AG09309 (cell line): Measurements from ENCODE around the gene RBM43.
A peak's percentile ranks its signal among the peaks of the same experiment; 100 is the strongest.
"Not testable (repeated sequence)": the region's sequence is repeated elsewhere in the genome, so short reads cannot be mapped to it uniquely, and the experiment has no call there.

ENCODE experiments used
- DNase-seq: peaks from one replicate; pipeline ENCODE4 v3.0.0-alpha.2; 2010; ENCODE audit warnings: low read depth
- H3K4me3 ChIP-seq: 2 replicates; pipeline ENCODE4 v1.5.1; 2011; ENCODE audit warnings: mild to moderate bottlenecking, low read depth, low read length, moderate library complexity; ENCODE audit not compliant: control insufficient read depth
- CTCF ChIP-seq: IDR thresholded peaks from 2 replicates; pipeline ENCODE4 v1.5.1; 2011; ENCODE audit warnings: mild to moderate bottlenecking, low read depth, low read length, inconsistent platforms; ENCODE audit not compliant: insufficient read depth, control insufficient read depth; ENCODE audit errors: missing control alignments

RBM43 gene

GRCh38 chr2:151243468-151243867 lies 18.2 kb downstream of the RBM43 start:
- H3K4me3 ChIP-seq = no peak overlapping the region
- no peak for TF ChIP-seq CTCF
- no peak for DNase-seq

GRCh38 chr2:151241224-151241623 lies 20.4 kb downstream of the RBM43 start:
- DNase-seq = no peak
- no peak overlapping the region for H3K4me3 ChIP-seq
- no peak for TF ChIP-seq CTCF

GRCh38 chr2:151240433-151240832 lies 21.2 kb downstream of the RBM43 start:
- H3K4me3 ChIP-seq = no peak overlapping the region
- TF ChIP-seq CTCF = no peak
- no peak for DNase-seq

GRCh38 chr2:151239624-151240023 lies 22.0 kb downstream of the RBM43 start:
- no peak for TF ChIP-seq CTCF
- DNase-seq = no peak
- no peak overlapping the region for H3K4me3 ChIP-seq

- peak; percentile 84 for DNase-seq
- TF ChIP-seq CTCF = peak; percentile 74
These were observed 22.9 kb downstream of the RBM43 start for GRCh38 chr2:151238527-151239487.

GRCh38 chr2:151237422-151238025 lies 24.1 kb downstream of the RBM43 start:
- TF ChIP-seq CTCF = no peak
- H3K4me3 ChIP-seq = no peak overlapping the region
- no peak for DNase-seq

More at GRCh38 chr2:151238527-151239487, 22.9 kb downstream of the RBM43 start:
- H3K4me3 ChIP-seq = no peak overlapping the region

GRCh38 chr2:151233760-151234159 lies 27.9 kb downstream of the RBM43 start:
- DNase-seq, H3K4me3 ChIP-seq: not testable (repeated sequence)

GRCh38 chr2:151233288-151233687 lies 28.4 kb downstream of the RBM43 start:
- not testable (repeated sequence) for DNase-seq

More at GRCh38 chr2:151233288-151233687, 28.4 kb downstream of the RBM43 start:
- not testable (repeated sequence) for H3K4me3 ChIP-seq
